ENCODE measurements around the gene A1CF. TPM values are rescaled to one million over a fixed set of nuclear protein-coding genes. Genes with fewer than 3 reads are reported as not detected.

Gene A1CF, protein sequence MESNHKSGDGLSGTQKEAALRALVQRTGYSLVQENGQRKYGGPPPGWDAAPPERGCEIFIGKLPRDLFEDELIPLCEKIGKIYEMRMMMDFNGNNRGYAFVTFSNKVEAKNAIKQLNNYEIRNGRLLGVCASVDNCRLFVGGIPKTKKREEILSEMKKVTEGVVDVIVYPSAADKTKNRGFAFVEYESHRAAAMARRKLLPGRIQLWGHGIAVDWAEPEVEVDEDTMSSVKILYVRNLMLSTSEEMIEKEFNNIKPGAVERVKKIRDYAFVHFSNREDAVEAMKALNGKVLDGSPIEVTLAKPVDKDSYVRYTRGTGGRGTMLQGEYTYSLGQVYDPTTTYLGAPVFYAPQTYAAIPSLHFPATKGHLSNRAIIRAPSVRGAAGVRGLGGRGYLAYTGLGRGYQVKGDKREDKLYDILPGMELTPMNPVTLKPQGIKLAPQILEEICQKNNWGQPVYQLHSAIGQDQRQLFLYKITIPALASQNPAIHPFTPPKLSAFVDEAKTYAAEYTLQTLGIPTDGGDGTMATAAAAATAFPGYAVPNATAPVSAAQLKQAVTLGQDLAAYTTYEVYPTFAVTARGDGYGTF
- total RNA-seq: not detected in 2 replicates

GRCh38 chr10:50885097-50885859 lies at the start of gene A1CF:
Gene A1CF, minus strand, starts transcription at chr10:50885627. Its CDS starts 25,687 bp downstream, at chr10:50859940.

Other genes starting within 250 kb of the A1CF start
- gene ASAH2B, start 145.7 kb downstream of the A1CF start, total RNA-seq: 2.2 and 6.6 TPM in 2 replicates
- gene PRKG1, start 188.9 kb upstream of the A1CF start, total RNA-seq: 11.7 and 13.7 TPM in 2 replicates

Measured in cardiac ventricle fibroblast (primary cell).